HepG2 (cell line): ENCODE data around the gene ASB9. TPM values are rescaled to one million over a fixed set of nuclear protein-coding genes. Genes with fewer than 3 reads are reported as not detected.

Source experiments
- FOSL1 ChIP-seq: sonication (generic); formaldehyde crosslinking; IDR thresholded peaks from 2 replicates; pipeline ENCODE4 v1.9.0; 2021; ENCODE audit warnings: missing genetic modification reagents, borderline replicate concordance
- FOXK1 ChIP-seq: sonication (generic); formaldehyde crosslinking; IDR thresholded peaks from 2 replicates; pipeline ENCODE4 v1.4.0; 2020; ENCODE audit warnings: low read depth, missing genetic modification reagents, borderline replicate concordance
- HMGA1 ChIP-seq: sonication (generic); formaldehyde crosslinking; conservative IDR thresholded peaks from 2 replicates; pipeline ENCODE4 v1.4.0; 2020; ENCODE audit warnings: missing genetic modification reagents
- LCORL ChIP-seq, 2 experiments: fragments of 450-650 bp in 1 of 2; sonication (generic) in 1 of 2; formaldehyde crosslinking in 1 of 2; IDR thresholded peaks; 2 replicates each; pipeline versions ENCODE4 v1.5.0 to v1.6.1; 2017 to 2020; ENCODE audit warnings: antibody characterized with exemption in 1 of 2, missing genetic modification reagents in 1 of 2
- MIER3 ChIP-seq: IDR thresholded peaks from 2 replicates; pipeline ENCODE4 v1.6.1; 2016; ENCODE audit warnings: missing compliant biosample characterization, borderline replicate concordance
- NR2F2 ChIP-seq: IDR thresholded peaks from 2 replicates; pipeline ENCODE4 v1.6.1; 2012; ENCODE audit warnings: low read depth, inconsistent platforms, borderline replicate concordance
- ONECUT2 ChIP-seq: sonication (generic); formaldehyde crosslinking; IDR thresholded peaks from 2 replicates; pipeline ENCODE4 v1.4.0; 2020; ENCODE audit warnings: missing genetic modification reagents
- SALL2 ChIP-seq: sonication (generic); formaldehyde crosslinking; IDR thresholded peaks from 2 replicates; pipeline ENCODE4 v1.8.1; 2023; ENCODE audit warnings: mild to moderate bottlenecking, missing genetic modification reagents, inconsistent platforms
- SSRP1 ChIP-seq: IDR thresholded peaks from 2 replicates; pipeline ENCODE4 v1.6.1; 2016; ENCODE audit warnings: control low read depth
- THYN1 ChIP-seq: sonication (generic); formaldehyde crosslinking; IDR thresholded peaks from 2 replicates; pipeline ENCODE4 v1.8.1; 2023; ENCODE audit warnings: low read depth, mild to moderate bottlenecking, moderate library complexity, missing genetic modification reagents, borderline replicate concordance
- ZNF260 ChIP-seq: sonication (generic); formaldehyde crosslinking; IDR thresholded peaks from 2 replicates; pipeline ENCODE4 v1.4.0; 2020; ENCODE audit warnings: missing genetic modification reagents, low read depth, mild to moderate bottlenecking, borderline replicate concordance
- ZNF296 ChIP-seq: sonication (generic); formaldehyde crosslinking; conservative IDR thresholded peaks from 2 replicates; pipeline ENCODE4 v1.5.0; 2020; ENCODE audit warnings: mild to moderate bottlenecking, missing genetic modification reagents
- ZNF446 ChIP-seq: sonication (generic); formaldehyde crosslinking; IDR thresholded peaks from 2 replicates; pipeline ENCODE4 v1.5.0; 2020; ENCODE audit warnings: mild to moderate bottlenecking, missing genetic modification reagents
- ZNF547 ChIP-seq: sonication (generic); formaldehyde crosslinking; IDR thresholded peaks from 2 replicates; pipeline ENCODE4 v1.5.1; 2020; ENCODE audit warnings: mild to moderate bottlenecking, missing genetic modification reagents
- ZNF629 ChIP-seq: sonication (generic); formaldehyde crosslinking; conservative IDR thresholded peaks from 2 replicates; pipeline ENCODE4 v1.5.0; 2020; ENCODE audit warnings: missing genetic modification reagents
- polyA plus RNA-seq, 8 experiments: library from polyadenylated mRNA; depleted of rRNA in 3 of 8; stranded (reverse) in 7 of 8; unstranded in 1 of 8; fragments of >200 nt; fragmentation: Illumina TruSeq in 4 of 8; extraction: Trizol in 4 of 8; gene quantifications; 2 replicates each; pipeline versions ENCODE4 v1.2.1 to v1.2.3, GENCODE V29; 2011 to 2016; ENCODE audit warnings: low read depth in 4 of 8, missing spikeins in 1 of 8, mixed read lengths in 1 of 8; ENCODE audit not compliant: insufficient read depth in 1 of 8
- total RNA-seq, 5 experiments: library from RNA; depleted of rRNA; stranded (reverse); fragments of >200 nt; fragmentation: Illumina TruSeq; extraction: Trizol; gene quantifications; 2 replicates each; pipeline ENCODE4 v1.2.3, GENCODE V29; 2016; ENCODE audit warnings: low read depth in 1 of 5
- TF ChIP-seq, protein P1 (sequence below): IDR thresholded peaks from 2 replicates; pipeline ENCODE4 v1.6.1; 2016; ENCODE audit warnings: low read depth, control low read depth
- TF ChIP-seq, protein P2 (sequence below): IDR thresholded peaks from 2 replicates; pipeline ENCODE4 v1.6.1; 2016; ENCODE audit warnings: missing biosample characterization, missing genetic modification reagents, low read depth
- TF ChIP-seq, protein P3 (sequence below): sonication (generic); formaldehyde crosslinking; IDR thresholded peaks from 2 replicates; pipeline ENCODE4 v1.8.1; 2022; ENCODE audit warnings: low read depth, mild to moderate bottlenecking, missing genetic modification reagents
- TF ChIP-seq, protein P4 (sequence below): sonication (generic); formaldehyde crosslinking; IDR thresholded peaks from 2 replicates; pipeline ENCODE4 v1.9.0; 2021; ENCODE audit warnings: missing genetic modification reagents, borderline replicate concordance
- TF ChIP-seq, protein P5 (sequence below): sonication (generic); formaldehyde crosslinking; IDR thresholded peaks from 2 replicates; pipeline ENCODE4 v1.4.0; 2020; ENCODE audit warnings: mild to moderate bottlenecking, missing genetic modification reagents

Gene ASB9
- total and polyA plus RNA-seq, 2 of the 13 experiments (the other 11 are each of a cell fraction or from before 2014, with no cell fraction given), result 4.2 to 13.8 TPM

DNA sequence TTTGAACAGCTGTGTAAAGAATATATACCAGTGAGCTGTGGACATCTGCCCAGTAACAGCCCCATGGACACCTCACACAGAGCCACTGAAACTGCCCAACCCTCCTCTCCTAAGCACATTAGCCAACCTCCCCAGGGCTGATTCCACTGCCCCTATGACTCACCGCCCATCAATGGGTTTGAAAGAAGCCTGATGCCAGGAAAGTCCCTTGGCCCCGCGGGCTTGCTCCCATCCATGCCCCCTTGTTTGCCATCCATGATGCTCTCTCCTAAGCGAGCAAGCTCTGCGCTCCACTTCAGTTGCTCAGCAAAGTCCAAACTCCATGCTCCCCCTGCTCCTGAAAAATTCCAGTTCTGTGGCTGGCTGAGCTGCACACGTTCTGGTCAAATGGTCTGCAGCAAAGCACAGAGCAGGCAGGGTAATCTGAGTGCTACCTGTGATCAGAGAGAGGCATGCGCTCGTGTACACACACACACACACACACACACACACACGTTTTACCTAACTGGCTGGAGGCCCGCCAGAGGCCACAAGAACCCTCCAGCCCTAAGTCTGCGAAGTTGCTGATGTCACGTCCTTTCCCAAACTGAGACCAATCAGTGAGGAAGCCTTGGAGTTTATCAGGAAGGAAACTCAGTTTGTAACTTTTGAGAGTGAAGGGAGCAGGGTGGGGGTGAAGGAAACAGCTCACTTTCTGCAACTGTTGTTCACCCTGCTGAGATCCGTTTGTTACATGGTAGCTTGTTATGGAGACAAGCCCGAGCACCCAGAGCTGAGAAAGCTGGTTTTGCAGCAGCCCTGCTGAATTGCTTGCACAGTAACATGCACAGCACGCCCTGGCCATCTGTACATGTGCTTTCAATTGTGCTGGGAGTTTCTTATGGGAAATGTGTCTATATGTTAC, at the start of gene ASB9 (continued):
- TF ChIP-seq, protein P1, sequence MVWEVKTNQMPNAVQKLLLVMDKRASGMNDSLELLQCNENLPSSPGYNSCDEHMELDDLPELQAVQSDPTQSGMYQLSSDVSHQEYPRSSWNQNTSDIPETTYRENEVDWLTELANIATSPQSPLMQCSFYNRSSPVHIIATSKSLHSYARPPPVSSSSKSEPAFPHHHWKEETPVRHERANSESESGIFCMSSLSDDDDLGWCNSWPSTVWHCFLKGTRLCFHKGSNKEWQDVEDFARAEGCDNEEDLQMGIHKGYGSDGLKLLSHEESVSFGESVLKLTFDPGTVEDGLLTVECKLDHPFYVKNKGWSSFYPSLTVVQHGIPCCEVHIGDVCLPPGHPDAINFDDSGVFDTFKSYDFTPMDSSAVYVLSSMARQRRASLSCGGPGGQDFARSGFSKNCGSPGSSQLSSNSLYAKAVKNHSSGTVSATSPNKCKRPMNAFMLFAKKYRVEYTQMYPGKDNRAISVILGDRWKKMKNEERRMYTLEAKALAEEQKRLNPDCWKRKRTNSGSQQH (CRISPR knock-in tag), result no peak
- TF ChIP-seq, protein P2, sequence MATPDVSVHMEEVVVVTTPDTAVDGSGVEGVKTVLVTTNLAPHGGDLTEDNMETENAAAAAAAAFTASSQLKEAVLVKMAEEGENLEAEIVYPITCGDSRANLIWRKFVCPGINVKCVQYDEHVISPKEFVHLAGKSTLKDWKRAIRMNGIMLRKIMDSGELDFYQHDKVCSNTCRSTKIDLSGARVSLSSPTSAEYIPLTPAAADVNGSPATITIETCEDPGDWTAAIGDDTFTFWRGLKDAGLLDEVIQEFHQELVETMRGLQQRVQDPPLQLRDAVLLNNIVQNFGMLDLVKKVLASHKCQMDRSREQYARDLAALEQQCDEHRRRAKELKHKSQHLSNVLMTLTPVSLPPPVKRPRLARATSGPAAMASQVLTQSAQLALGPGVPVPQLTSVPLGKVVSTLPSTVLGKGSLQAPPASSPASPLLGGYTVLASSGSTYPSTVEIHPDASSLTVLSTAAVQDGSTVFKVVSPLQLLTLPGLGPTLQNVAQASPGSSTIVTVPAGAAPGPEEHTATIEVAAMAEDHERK (CRISPR knock-in tag), result no peak
- TF ChIP-seq ZNF547 (CRISPR knock-in tag), result no peak
- TF ChIP-seq MIER3 (CRISPR knock-in tag), result peak; percentile 49; the same call in 1 of the 2 replicates
- no peak for TF ChIP-seq ZNF296
- TF ChIP-seq HMGA1 (CRISPR knock-in tag), result no peak
- TF ChIP-seq ONECUT2 (CRISPR knock-in tag), result no peak
- no peak for TF ChIP-seq SSRP1 (CRISPR knock-in tag)
- TF ChIP-seq, protein P3, sequence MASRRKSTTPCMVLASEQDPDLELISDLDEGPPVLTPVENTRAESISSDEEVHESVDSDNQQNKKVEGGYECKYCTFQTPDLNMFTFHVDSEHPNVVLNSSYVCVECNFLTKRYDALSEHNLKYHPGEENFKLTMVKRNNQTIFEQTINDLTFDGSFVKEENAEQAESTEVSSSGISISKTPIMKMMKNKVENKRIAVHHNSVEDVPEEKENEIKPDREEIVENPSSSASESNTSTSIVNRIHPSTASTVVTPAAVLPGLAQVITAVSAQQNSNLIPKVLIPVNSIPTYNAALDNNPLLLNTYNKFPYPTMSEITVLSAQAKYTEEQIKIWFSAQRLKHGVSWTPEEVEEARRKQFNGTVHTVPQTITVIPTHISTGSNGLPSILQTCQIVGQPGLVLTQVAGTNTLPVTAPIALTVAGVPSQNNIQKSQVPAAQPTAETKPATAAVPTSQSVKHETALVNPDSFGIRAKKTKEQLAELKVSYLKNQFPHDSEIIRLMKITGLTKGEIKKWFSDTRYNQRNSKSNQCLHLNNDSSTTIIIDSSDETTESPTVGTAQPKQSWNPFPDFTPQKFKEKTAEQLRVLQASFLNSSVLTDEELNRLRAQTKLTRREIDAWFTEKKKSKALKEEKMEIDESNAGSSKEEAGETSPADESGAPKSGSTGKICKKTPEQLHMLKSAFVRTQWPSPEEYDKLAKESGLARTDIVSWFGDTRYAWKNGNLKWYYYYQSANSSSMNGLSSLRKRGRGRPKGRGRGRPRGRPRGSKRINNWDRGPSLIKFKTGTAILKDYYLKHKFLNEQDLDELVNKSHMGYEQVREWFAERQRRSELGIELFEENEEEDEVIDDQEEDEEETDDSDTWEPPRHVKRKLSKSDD (CRISPR knock-in tag), result no peak
- TF ChIP-seq NR2F2, result no peak
- TF ChIP-seq THYN1, result no peak
- TF ChIP-seq, protein P4, sequence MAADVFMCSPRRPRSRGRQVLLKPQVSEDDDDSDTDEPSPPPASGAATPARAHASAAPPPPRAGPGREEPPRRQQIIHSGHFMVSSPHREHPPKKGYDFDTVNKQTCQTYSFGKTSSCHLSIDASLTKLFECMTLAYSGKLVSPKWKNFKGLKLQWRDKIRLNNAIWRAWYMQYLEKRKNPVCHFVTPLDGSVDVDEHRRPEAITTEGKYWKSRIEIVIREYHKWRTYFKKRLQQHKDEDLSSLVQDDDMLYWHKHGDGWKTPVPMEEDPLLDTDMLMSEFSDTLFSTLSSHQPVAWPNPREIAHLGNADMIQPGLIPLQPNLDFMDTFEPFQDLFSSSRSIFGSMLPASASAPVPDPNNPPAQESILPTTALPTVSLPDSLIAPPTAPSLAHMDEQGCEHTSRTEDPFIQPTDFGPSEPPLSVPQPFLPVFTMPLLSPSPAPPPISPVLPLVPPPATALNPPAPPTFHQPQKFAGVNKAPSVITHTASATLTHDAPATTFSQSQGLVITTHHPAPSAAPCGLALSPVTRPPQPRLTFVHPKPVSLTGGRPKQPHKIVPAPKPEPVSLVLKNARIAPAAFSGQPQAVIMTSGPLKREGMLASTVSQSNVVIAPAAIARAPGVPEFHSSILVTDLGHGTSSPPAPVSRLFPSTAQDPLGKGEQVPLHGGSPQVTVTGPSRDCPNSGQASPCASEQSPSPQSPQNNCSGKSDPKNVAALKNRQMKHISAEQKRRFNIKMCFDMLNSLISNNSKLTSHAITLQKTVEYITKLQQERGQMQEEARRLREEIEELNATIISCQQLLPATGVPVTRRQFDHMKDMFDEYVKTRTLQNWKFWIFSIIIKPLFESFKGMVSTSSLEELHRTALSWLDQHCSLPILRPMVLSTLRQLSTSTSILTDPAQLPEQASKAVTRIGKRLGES (CRISPR knock-in tag), result no peak
- TF ChIP-seq SALL2 (CRISPR knock-in tag), result no peak
- TF ChIP-seq FOSL1 (CRISPR knock-in tag), result peak; percentile 29; the same call in 1 of the 2 replicates
- TF ChIP-seq FOXK1 (CRISPR knock-in tag), result no peak
- TF ChIP-seq LCORL (IDR thresholded peaks at IDR 0.05), result no peak
- peak; percentile 48; the same call in 1 of the 2 replicates for TF ChIP-seq LCORL (CRISPR knock-in tag; IDR thresholded peaks at IDR 0.05)
- no peak for TF ChIP-seq ZNF629 (CRISPR knock-in tag)
- TF ChIP-seq ZNF260, result no peak
- TF ChIP-seq, protein P5, sequence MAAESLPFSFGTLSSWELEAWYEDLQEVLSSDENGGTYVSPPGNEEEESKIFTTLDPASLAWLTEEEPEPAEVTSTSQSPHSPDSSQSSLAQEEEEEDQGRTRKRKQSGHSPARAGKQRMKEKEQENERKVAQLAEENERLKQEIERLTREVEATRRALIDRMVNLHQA (CRISPR knock-in tag), result no peak
- no peak for TF ChIP-seq ZNF446 (CRISPR knock-in tag)
